DMS79 treated with DMSO at 0.1 percent for 48 hours (cell line): ENCODE data around the gene FBLN2.
"Not testable (repeated sequence)": the region's sequence is repeated elsewhere in the genome, so short reads cannot be mapped to it uniquely, and the experiment has no call there.

Experiments
- DNase-seq: peaks from one replicate; lab custom pipeline; 2025; lab: John Stamatoyannopoulos, UW

The FBLN2 gene

DNA sequence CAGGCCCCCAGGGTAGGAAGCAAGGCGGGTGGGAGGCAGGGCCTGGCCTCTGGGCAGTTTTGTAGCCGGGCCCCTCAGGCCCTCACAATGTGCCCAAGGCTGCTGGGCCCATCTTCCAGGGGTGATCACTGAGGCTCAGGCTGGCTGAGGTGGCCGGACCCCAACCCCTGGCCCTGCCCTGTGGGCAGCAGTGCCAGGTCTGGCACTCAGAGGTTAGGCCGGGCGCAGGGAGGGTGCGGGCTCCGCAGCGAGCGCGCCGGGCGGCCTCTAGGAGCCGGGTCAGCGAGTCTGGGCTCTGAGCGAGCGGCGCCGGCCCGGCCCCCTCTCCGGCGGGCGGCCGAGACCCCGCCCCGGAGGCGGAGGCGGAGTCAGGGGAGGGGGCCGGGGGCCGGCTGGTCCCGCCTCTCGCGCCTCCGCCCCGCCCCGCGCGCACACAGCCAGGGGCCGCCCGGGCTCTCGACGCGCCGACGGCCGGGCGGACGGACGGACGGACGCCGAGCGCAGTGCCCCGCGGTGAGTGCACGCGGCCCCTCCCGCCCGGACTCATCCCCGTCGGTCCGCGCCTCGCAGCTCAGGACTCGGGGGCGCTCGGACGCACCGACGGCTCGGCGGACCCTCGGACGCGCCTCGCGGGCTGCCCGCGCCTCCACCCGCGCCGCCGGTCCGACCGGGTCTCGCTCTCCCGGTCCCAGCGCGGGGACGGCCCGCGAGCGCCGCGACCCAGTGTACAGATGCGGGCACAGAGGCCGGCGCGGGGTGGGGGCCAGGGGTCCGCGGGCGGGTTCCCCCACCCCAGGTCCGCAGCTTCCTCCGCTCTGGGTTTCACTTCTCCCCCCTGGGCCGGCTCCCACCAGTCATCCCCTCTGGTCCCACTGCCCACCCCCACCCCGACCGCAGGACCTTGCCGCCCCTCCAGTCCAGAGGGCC, at the start of gene FBLN2:
FBLN2 (plus strand) TSS at position 430 of the 927 bp plus-strand sequence. CDS start 21,231 bp downstream, outside the sequence.
- DNase-seq: no peak

DNA sequence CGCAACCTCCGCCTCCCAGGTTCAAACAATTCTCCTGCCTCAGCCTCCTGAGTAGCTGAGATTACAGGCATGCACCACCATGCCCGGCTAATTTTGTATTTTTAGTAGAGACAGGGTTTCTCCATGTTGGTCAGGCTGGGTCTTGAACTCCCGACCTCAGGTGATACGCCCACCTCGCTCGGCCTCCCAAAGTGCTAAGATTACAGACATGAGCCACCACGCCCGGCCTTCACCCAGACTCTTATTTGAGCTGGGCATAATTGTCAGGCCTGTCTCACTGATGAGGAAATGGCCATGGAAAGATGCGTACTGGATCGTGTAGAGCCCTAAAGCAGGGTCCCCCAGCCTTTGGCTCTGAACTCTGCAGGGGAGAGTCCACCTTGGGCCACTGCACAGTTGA, 49.7 kb upstream of the FBLN2 start:
- not testable (repeated sequence) for DNase-seq

DNA sequence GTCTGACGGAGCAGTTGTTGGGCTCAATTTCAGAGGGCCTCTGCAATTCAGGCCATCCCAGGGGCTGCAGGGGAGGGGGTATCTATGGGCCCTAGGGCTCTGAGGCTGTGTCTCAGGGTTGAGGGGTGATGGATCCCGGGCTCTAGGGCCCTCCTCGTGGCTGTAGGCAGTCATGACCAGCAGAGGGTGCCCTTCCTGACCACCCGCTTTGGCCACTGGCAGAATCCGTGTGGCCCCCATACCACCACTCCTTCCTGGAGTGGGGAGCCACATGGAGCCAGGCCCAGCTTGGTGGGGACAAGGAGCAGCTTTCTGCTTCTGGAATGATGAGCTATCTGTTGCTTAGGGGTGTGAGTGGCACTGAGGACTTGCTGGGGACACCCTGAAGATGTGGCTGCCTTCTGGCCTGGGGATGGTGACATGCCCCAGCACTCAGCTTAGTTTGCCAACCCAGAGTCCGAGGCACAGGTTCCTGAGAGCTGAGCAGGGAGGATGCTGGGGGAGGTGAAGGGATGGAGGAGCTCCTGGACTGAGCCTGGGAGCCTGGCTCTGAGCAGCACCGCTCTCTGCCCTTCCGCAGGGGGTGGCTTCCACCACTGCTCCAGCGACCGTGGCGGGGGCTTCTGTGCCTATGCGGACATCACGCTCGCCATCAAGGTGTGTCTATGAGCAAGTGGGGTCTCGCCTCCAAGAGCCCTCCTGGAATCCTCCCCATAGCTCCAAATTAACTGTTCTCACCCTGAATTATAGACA, 48.6 kb upstream of the FBLN2 start:
- no peak for DNase-seq

DNA sequence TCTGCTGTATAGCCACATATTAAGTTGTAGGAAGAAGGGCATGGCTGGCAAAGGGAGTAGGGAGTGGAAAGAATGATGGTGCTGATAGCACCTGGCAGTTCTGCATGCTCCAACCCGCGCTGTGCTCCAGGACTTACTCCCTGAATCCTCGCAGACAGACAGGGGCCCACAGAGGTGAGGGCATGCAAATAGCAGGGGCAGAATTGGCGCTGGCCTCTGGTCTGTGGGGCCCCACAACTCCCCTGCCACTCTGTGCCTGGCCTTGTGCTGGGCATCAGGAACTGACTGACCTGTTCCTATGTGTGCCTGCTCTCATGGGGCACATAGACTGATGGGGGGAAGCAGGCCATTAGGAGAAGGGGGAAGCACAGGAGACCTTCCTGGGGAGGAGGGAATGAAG, 47.9 kb upstream of the FBLN2 start:
- DNase-seq: no peak

- no peak for DNase-seq
These were observed 47.4 kb upstream of the FBLN2 start for GRCh38 chr3:13501521-13501920.

DNA sequence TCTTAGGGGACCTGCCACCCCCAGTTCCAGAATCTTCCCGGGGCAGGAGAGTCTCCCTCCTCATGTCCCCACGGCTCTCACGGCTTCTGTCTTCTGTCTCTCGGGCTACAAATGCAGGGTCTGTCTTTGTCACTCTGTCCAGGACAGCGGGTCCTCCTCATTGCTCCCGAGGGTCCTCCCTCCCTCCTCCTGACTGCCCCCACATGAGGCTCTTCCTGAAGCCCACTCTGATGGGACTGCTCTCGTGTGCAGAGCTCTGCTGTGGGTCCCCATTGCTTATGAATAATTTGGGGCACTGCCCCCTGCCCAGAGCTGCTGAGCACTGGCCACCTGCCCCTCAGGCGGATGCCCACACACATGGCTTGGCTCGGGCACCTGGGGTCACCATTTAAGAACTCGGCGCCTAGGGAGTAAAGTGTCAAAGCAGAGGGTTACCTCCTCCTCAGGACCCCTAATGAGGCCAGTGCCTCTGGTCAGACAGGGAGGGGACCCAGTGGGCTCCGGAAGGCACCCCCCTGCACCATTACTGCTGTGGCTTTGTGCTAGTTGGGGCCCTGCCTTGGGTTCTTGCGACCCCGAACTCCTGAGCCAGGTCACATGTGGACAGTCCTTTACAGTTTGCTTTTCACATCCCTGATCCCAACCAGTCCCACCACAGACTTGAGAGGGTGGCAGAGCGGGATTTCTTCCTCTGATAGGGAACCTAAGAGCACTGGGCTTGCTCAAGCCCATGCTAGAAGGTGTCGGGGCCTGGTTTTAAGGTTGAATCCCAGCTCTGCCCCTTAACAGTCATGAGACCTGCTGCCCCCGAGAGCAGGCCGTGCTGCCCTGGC, 46.8 kb upstream of the FBLN2 start:
- DNase-seq: no peak

- DNase-seq: no peak
These were observed 46.2 kb upstream of the FBLN2 start for GRCh38 chr3:13502791-13503060.

- no peak for DNase-seq
These were observed 44.6 kb upstream of the FBLN2 start for GRCh38 chr3:13504161-13504831.

DNA sequence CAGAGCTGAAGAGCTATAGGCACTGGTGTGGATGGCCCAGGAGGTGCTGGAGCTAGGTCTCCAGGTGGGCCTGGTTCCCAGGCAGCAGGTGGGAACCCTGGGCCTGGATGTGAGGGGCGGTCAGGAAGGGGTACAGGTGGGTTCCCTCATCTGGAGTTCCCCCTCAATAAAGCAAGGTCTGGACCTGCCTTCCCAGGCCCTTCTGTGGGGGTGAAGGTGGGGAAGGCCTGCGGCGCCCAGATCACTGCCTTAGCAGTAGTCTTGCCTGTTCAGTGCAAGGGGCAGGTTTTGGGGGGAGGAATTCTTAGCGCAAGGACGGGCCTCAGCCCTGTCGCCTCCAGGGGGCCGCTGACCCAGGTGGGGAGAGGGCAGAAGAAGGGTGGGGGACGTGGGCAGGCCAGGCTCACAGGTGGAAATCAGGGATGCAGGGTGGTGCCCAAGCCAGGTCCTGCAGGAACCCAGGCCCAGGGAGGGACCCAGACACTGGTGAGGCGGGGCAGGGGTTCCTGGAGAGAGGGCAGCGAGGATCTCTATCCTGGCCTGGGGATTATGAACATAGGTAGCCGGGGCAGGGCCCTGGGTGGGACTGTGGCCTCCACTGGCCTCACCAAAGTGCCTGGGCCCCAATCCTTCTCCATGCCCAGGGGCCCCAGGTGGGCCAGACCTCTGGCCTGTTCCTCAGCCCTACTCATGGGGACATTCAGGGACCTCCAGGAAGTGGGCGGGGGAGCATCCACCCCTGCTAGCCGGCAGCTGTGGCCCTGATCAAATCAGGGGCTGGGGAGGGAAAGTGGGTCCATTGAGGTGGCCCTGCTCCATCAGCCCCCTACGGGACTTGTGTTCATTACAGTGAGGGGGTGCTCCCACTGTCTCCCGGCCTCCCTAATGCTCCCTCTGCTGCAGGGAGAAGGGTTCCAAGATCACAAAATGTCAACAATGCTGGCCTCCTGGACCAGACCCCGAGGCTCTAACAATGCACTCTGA, 43.5 kb upstream of the FBLN2 start:
- no peak for DNase-seq

DNA sequence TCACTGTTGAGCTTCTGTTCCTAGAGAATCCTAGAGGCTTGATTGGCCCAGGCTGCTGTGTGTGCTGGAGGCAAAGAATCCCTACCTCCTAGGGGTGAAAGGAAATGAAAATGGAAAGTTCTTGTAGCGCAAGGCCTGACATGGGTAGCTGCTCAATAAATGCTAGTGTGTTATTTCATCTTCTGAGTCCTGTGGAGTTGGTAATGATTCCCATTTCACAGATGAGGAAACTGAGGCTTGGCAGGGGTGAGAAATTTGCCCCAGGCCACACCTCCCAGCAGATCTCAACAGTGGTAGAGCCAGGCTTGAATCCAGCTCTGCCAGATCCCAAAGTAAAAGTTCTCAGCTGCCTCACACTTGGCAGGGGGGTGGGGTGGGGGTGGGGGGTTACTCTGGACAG, 42.7 kb upstream of the FBLN2 start:
- DNase-seq: no peak

DNA sequence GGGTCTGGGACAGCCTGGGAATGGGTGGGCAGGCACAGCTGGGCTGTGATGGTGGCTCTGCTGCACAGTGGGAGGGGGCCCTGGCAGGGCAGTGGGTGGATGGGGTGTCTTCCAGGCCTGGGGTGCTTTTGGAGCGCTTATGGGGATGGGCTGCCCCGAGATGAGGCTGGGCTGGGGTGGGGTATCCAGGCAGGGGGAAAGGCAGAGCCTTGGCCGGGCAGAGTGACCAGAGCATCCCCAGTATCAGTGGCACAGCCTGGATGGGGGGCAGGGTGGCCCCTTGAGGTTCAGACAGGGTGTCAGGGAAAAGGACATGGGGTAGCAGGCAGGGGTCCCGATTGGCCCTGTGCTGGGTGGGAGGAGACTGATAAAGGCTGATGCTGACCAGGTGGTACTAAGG, 42.2 kb upstream of the FBLN2 start:
- no peak for DNase-seq

DNA sequence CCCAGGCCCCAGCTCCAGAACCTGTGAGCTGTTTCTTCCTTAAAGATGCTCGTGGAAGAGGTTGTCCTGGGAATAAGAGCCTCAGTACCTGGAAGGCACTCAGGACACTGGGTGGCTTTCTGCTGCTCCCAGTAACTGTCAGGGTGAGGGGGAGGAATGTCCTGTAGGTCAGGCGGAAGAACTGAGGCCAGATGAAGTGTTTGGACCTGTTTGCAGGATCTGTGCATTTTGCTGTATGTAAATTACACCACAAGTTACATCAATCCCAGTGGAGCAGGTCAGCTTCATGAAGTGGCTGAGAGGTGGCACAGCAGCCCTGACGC, 41.7 kb upstream of the FBLN2 start:
- no peak for DNase-seq

GRCh38 chr3:13507570-13508339, 41.2 kb upstream of the FBLN2 start:
- no peak for DNase-seq

GRCh38 chr3:13508496-13508895, 40.4 kb upstream of the FBLN2 start:
- no peak for DNase-seq

GRCh38 chr3:13509059-13509815, 39.7 kb upstream of the FBLN2 start:
- no peak for DNase-seq

DNA sequence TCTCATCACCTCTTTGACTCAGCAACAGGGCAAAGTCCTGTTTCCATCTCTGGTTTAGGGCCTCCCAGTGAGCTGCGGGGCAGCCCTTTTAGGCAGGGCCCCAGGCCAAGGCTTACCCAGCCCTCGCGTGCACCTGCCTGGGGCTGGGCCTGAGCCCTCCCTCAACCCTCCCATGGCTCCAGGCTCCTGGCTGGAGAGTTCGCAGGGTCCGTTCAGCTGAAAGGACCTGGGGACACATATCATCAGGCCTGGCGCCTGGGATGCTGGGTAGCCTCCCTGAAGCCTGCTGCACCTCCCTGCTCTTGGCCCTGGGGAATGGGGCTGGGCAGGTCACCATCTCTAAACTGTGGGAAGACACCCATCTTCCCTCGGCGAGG, 39.1 kb upstream of the FBLN2 start:
- DNase-seq: no peak

DNA sequence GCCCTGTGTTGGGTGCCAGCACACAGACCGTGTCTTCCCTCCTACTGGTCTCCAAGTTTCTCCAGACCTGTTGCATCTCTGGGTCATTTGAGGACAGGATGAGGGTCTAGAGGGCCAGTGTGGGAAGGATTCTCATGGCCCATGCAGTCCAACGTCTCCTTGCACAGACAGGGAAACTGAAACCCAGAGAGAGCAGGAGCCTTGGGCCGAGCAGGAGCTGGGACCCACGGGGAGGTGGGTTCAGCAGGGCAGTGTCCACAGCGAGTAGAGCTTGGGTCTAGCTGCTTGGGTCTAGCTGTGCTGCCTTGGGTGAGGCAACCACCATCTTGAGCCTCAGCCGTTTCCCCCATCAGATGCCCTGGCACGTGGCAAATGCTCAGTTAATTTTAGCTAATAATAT, 36.5 kb upstream of the FBLN2 start:
- DNase-seq: no peak

- no peak for DNase-seq
These were observed 35.6 kb upstream of the FBLN2 start for GRCh38 chr3:13513051-13513912.
